Muscle of leg (tissue), 11 donors: ENCODE results near the gene SRRD. TPM values are rescaled to one million over a fixed set of nuclear protein-coding genes. Genes with fewer than 3 reads are reported as not detected.

Experiments used
- DNase-seq: peaks from one replicate; pipeline ENCODE4 v3.0.0; 2013
- H3K27ac ChIP-seq: one replicate; pipeline ENCODE4 v1.5.1; 2013; ENCODE audit warnings: mild to moderate bottlenecking, low read length, control low read depth
- H3K27me3 ChIP-seq: one replicate; pipeline ENCODE4 v1.6.1; 2013; ENCODE audit warnings: low read length; ENCODE audit not compliant: control insufficient read depth, insufficient read depth
- H3K36me3 ChIP-seq: one replicate; pipeline ENCODE4 v1.6.1; 2013; ENCODE audit warnings: low read length; ENCODE audit not compliant: control insufficient read depth, insufficient read depth
- H3K4me1 ChIP-seq: one replicate; pipeline ENCODE4 v1.6.1; 2013; ENCODE audit warnings: low read length; ENCODE audit not compliant: control insufficient read depth, insufficient read depth
- H3K4me3 ChIP-seq: one replicate; pipeline ENCODE4 v1.5.1; 2013; ENCODE audit warnings: low read length, control low read depth
- H3K9me3 ChIP-seq: replicated peaks from 2 replicates; pipeline ENCODE4 v1.6.1; 2013; ENCODE audit warnings: low read depth, low read length; ENCODE audit not compliant: control insufficient read depth
- WGBS: methylation state at CpG from one replicate; pipeline ENCODE4 v1.1.5; 2013; ENCODE audit warnings: missing lambda C conversion rate; ENCODE audit not compliant: insufficient coverage; 5-methylcytosine and 5-hydroxymethylcytosine counted together
- polyA plus RNA-seq, 8 donors: library from polyadenylated mRNA; unstranded; fragments of 120-200 nt; gene quantifications; one replicate each; pipeline versions ENCODE4 v1.2.1 to v1.2.3, GENCODE V29; 2013; ENCODE audit warnings: inconsistent platforms in 1 of 8, low replicate concordance in 1 of 8; ENCODE audit not compliant: insufficient read length in 8 of 8, insufficient read depth in 1 of 8
- total RNA-seq: library from RNA; stranded (reverse); fragments of 120-200 nt; gene quantifications from one replicate; pipeline ENCODE4 v1.2.4, GENCODE V29; 2013

The SRRD gene
- total and polyA plus RNA-seq, 9 donors = 18.9 to 24.2 (median 22.5) TPM

- no peaks in the 10 kb centered on the region for H3K9me3 ChIP-seq
- no peak overlapping the region for H3K4me3 ChIP-seq
- WGBS = 78% methylated on average over 13 of the region's 16 CpGs
- DNase-seq = no peak
- H3K36me3 ChIP-seq = no peaks in the 10 kb centered on the region
- no peak overlapping the region for H3K27ac ChIP-seq
- peaks cover 7% of the 10 kb centered on the region for H3K4me1 ChIP-seq
- no peaks in the 10 kb centered on the region for H3K27me3 ChIP-seq
Observed at GRCh38 chr22:26443901-26444690, 39.6 kb upstream of the SRRD start.

GRCh38 chr22:26444777-26445176 is 38.9 kb upstream of the SRRD start:
- peaks cover 7% of the 10 kb centered on the region for H3K4me1 ChIP-seq
- H3K36me3 ChIP-seq = peaks cover 3% of the 10 kb centered on the region
- H3K27ac ChIP-seq = no peak overlapping the region
- DNase-seq = no peak
- WGBS = 80% methylated on average over 6 of the region's 8 CpGs
- no peaks in the 10 kb centered on the region for H3K9me3 ChIP-seq
- H3K27me3 ChIP-seq = no peaks in the 10 kb centered on the region
- H3K4me3 ChIP-seq = no peak overlapping the region

GRCh38 chr22:26445577-26446275 is 38.0 kb upstream of the SRRD start:
- Histone ChIP-seq H3K9me3 (no peaks in the 10 kb centered on the region), H3K27ac (no peak overlapping the region), H3K4me3 (no peak overlapping the region), H3K4me1 (peaks cover 7% of the 10 kb centered on the region), H3K36me3 (peaks cover 10% of the 10 kb centered on the region), H3K27me3 (no peaks in the 10 kb centered on the region)
- 60% methylated on average over 12 of the region's 15 CpGs for WGBS
- no peak for DNase-seq

GRCh38 chr22:26446808-26447515 is 36.7 kb upstream of the SRRD start:
- Histone ChIP-seq H3K27me3 (no peaks in the 10 kb centered on the region), H3K4me3 (no peak overlapping the region), H3K9me3 (no peaks in the 10 kb centered on the region), H3K36me3 (peaks cover 19% of the 10 kb centered on the region), H3K27ac (no peak overlapping the region), H3K4me1 (peaks cover 7% of the 10 kb centered on the region)
- DNase-seq = no peak
- 63% methylated on average over 8 of the region's 17 CpGs for WGBS

- Histone ChIP-seq H3K27ac (no peak overlapping the region), H3K4me3 (no peak overlapping the region), H3K9me3 (no peaks in the 10 kb centered on the region), H3K27me3 (no peaks in the 10 kb centered on the region), H3K4me1 (peaks cover 13% of the 10 kb centered on the region), H3K36me3 (peaks cover 24% of the 10 kb centered on the region)
- DNase-seq = no peak
- WGBS = 52% methylated on average over 13 of the region's 15 CpGs
Observed at GRCh38 chr22:26447584-26448329, 35.9 kb upstream of the SRRD start.

GRCh38 chr22:26448334-26448733 is 35.3 kb upstream of the SRRD start:
- no peaks in the 10 kb centered on the region for H3K9me3 ChIP-seq
- 40% methylated on average over 1 of the region's 5 CpGs for WGBS
- no peak for DNase-seq
- H3K27me3 ChIP-seq = no peaks in the 10 kb centered on the region
- H3K27ac ChIP-seq = no peak overlapping the region
- H3K4me3 ChIP-seq = no peak overlapping the region
- H3K36me3 ChIP-seq = peaks cover 27% of the 10 kb centered on the region
- peaks cover 18% of the 10 kb centered on the region for H3K4me1 ChIP-seq

- DNase-seq = no peak
- H3K4me3 ChIP-seq = no peak overlapping the region
- 69% methylated on average over 4 of the region's 6 CpGs for WGBS
Observed at GRCh38 chr22:26448941-26449340, 34.7 kb upstream of the SRRD start.

GRCh38 chr22:26450453-26451185 is 33.1 kb upstream of the SRRD start:
- Histone ChIP-seq H3K27me3 (no peaks in the 10 kb centered on the region), H3K4me1 (peaks cover 21% of the 10 kb centered on the region), H3K36me3 (peaks cover 36% of the 10 kb centered on the region), H3K9me3 (no peaks in the 10 kb centered on the region), H3K4me3 (no peak overlapping the region), H3K27ac (no peak overlapping the region)
- DNase-seq = no peak
- 74% methylated on average over 4 of the region's 9 CpGs for WGBS

More at GRCh38 chr22:26448941-26449340, 34.7 kb upstream of the SRRD start:
- H3K36me3 ChIP-seq = peaks cover 32% of the 10 kb centered on the region
- no peaks in the 10 kb centered on the region for H3K27me3 ChIP-seq
- H3K27ac ChIP-seq = no peak overlapping the region
- H3K4me1 ChIP-seq = peaks cover 22% of the 10 kb centered on the region
- H3K9me3 ChIP-seq = no peaks in the 10 kb centered on the region

- peaks cover 44% of the 10 kb centered on the region for H3K36me3 ChIP-seq
- no peak overlapping the region for H3K4me3 ChIP-seq
- no peak overlapping the region for H3K27ac ChIP-seq
- peaks cover 16% of the 10 kb centered on the region for H3K4me1 ChIP-seq
- DNase-seq = no peak
- no peaks in the 10 kb centered on the region for H3K27me3 ChIP-seq
- H3K9me3 ChIP-seq = no peaks in the 10 kb centered on the region
- 94% methylated on average over 19 of the region's 23 CpGs for WGBS
Observed at GRCh38 chr22:26452236-26453016, 31.3 kb upstream of the SRRD start.
